Osteocyte (in vitro differentiated cells): ENCODE data around the gene CDH18. TPM values are rescaled to one million over a fixed set of nuclear protein-coding genes. Genes with fewer than 3 reads are reported as not detected.

Source experiments
- DNase-seq: peaks from one replicate; pipeline ENCODE4 v3.0.0; 2021; ENCODE audit warnings: mixed read lengths; ENCODE audit not compliant: unreplicated experiment; ENCODE audit errors: extremely low spot score
- H3K27ac Mint-ChIP-seq: one replicate; pipeline ENCODE4 v1.8.0; 2021; ENCODE audit warnings: mild to moderate bottlenecking, mixed read lengths; ENCODE audit not compliant: unreplicated experiment
- H3K27me3 Mint-ChIP-seq: one replicate; pipeline ENCODE4 v1.8.0; 2021; ENCODE audit warnings: mixed read lengths; ENCODE audit not compliant: unreplicated experiment
- H3K36me3 Mint-ChIP-seq: one replicate; pipeline ENCODE4 v1.8.0; 2021; ENCODE audit warnings: mixed read lengths; ENCODE audit not compliant: unreplicated experiment
- H3K4me1 Mint-ChIP-seq: one replicate; pipeline ENCODE4 v1.8.0; 2021; ENCODE audit warnings: mixed read lengths; ENCODE audit not compliant: unreplicated experiment
- H3K4me3 Mint-ChIP-seq: one replicate; pipeline ENCODE4 v1.8.0; 2021; ENCODE audit warnings: mild to moderate bottlenecking, moderate library complexity, mixed read lengths; ENCODE audit not compliant: unreplicated experiment
- H3K9me3 Mint-ChIP-seq: one replicate; pipeline ENCODE4 v1.8.0; 2021; ENCODE audit warnings: mixed read lengths; ENCODE audit not compliant: unreplicated experiment
- CTCF ChIP-seq: fragments of 200-600 bp; sonication (generic); IDR thresholded peaks from 2 replicates; pipeline ENCODE4 v1.5.0; 2021; ENCODE audit warnings: antibody characterized with exemption, mild to moderate bottlenecking, moderate library complexity
- total RNA-seq: library from RNA; stranded (reverse); gene quantifications from 2 replicates; pipeline ENCODE4 v1.2.1, GENCODE V29; 2021

Gene CDH18
- total RNA-seq, 1 donor from 2014 or later = not detected

DNA sequence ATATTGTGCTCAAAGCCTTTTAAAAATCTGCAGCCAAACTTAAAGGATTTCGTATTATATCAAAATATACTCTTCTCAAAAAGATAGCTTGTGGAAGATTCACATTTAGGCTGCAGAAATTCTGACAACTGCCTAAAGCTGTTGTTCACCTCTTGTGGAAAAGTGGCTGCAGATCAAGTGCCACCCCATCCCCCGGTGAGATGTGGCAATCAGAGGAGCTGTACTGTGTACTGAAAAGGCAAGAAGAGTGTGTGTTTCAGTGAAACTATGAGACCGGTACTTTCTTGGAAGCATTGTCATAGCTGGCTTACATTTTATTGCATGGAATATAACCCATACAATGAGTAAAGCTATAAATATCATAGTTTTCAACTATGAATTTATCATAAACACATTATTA, 64.3 kb downstream of the CDH18 start:
- no peak for TF ChIP-seq CTCF
- Mint-ChIP-seq H3K27me3 (peaks cover 3% of the 10 kb centered on the region), H3K36me3 (no peaks in the 10 kb centered on the region), H3K4me1 (no peaks in the 10 kb centered on the region), H3K9me3 (no peaks in the 10 kb centered on the region), H3K27ac (no peak overlapping the region), H3K4me3 (no peak overlapping the region)
- DNase-seq = no peak

- DNase-seq = no peak
- no peak for TF ChIP-seq CTCF
These were observed 67.2 kb downstream of the CDH18 start for GRCh38 chr5:19920761-19921160.

DNA sequence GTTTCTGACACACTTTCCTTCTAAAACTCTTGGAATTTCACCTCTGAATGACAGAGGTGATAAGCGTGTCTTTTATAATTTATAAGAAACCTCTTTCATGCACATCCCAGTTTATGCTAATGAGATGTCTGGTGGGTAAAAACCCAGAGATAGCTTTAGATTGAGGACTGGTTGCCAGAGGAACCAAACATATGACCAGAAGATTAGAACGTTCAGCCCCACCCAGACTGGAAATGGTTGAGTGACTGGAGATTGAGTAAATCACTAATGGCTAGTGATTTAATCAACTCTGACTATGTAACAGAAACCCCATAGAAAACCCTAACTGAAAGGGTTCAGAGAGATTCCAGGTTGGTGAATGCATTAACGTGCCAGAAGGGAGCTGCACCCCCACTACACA, 69.2 kb downstream of the CDH18 start:
- Mint-ChIP-seq H3K36me3 (no peaks in the 10 kb centered on the region), H3K27ac (no peak overlapping the region), H3K4me3 (no peak overlapping the region), H3K27me3 (peaks cover 10% of the 10 kb centered on the region), H3K4me1 (no peaks in the 10 kb centered on the region), H3K9me3 (no peaks in the 10 kb centered on the region)
- DNase-seq = no peak
- TF ChIP-seq CTCF = no peak

More at GRCh38 chr5:19920761-19921160, 67.2 kb downstream of the CDH18 start:
- H3K36me3 Mint-ChIP-seq = no peaks in the 10 kb centered on the region
- H3K4me3 Mint-ChIP-seq = no peak overlapping the region
- H3K9me3 Mint-ChIP-seq = no peaks in the 10 kb centered on the region
- no peaks in the 10 kb centered on the region for H3K4me1 Mint-ChIP-seq
- no peak overlapping the region for H3K27ac Mint-ChIP-seq
- H3K27me3 Mint-ChIP-seq = peaks cover 10% of the 10 kb centered on the region

DNA sequence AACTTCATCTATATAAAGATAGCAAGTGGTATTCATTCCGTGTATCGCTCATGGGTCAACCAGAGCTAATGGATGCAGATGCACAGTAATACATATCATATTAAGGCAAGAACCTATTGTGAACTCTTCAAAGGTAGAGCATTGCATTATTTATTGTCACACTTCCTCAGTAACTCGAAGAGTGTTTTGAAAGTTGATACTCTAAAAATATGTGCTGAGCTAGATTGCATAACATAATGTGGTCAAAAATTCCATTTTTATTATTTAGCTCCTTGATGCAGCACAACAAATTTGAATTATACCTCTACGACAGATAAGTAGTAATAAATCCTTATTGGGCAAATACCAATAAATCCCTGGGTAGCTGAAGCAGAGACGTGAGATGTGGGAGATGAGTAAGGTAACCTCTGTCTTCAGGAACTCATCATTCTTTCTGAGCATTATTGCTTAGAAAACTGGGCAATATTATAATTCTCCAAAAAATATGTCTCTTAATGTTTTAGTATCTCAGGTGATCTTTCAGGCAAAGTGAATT, 70.3 kb downstream of the CDH18 start:
- H3K4me3 Mint-ChIP-seq = no peak overlapping the region
- TF ChIP-seq CTCF = no peak
- H3K36me3 Mint-ChIP-seq = no peaks in the 10 kb centered on the region
- H3K27me3 Mint-ChIP-seq = peaks cover 13% of the 10 kb centered on the region
- H3K9me3 Mint-ChIP-seq = no peaks in the 10 kb centered on the region
- no peaks in the 10 kb centered on the region for H3K4me1 Mint-ChIP-seq
- DNase-seq = no peak
- no peak overlapping the region for H3K27ac Mint-ChIP-seq

- H3K36me3 Mint-ChIP-seq = no peaks in the 10 kb centered on the region
- H3K27me3 Mint-ChIP-seq = peaks cover 30% of the 10 kb centered on the region
- no peaks in the 10 kb centered on the region for H3K9me3 Mint-ChIP-seq
- no peak for TF ChIP-seq CTCF
- DNase-seq = no peak
- no peaks in the 10 kb centered on the region for H3K4me1 Mint-ChIP-seq
- H3K4me3 Mint-ChIP-seq = no peak overlapping the region
- H3K27ac Mint-ChIP-seq = no peak overlapping the region
These were observed 77.9 kb downstream of the CDH18 start for GRCh38 chr5:19910136-19910535.
